HG03139 (cell line): Measurements from ENCODE around the gene WBP2.
"Not testable (repeated sequence)": the region's sequence is repeated elsewhere in the genome, so short reads cannot be mapped to it uniquely, and the experiment has no call there.

Experiments
- ATAC-seq: cut with Tn5 transposase; IDR thresholded peaks from one replicate; pipeline ENCODE4 v1.9.1; 2021; ENCODE audit not compliant: unreplicated experiment

WBP2 gene

GRCh38 chr17:75814900-75815373 is 40.2 kb downstream of the WBP2 start:
- ATAC-seq, result no peak

GRCh38 chr17:75814021-75814395 is 41.1 kb downstream of the WBP2 start:
- no peak for ATAC-seq

GRCh38 chr17:75813081-75814020 is 41.8 kb downstream of the WBP2 start:
- no peak for ATAC-seq

GRCh38 chr17:75812096-75813013 is 42.8 kb downstream of the WBP2 start:
- no peak for ATAC-seq

GRCh38 chr17:75811174-75811573 is 44.0 kb downstream of the WBP2 start:
- ATAC-seq, result no peak

GRCh38 chr17:75810756-75811155 is 44.4 kb downstream of the WBP2 start:
- not testable (repeated sequence) for ATAC-seq

- ATAC-seq, result no peak
Observed at GRCh38 chr17:75810216-75810615, 44.9 kb downstream of the WBP2 start.

- ATAC-seq, result no peak
Observed at GRCh38 chr17:75809631-75810111, 45.5 kb downstream of the WBP2 start.

- ATAC-seq, result no peak
Observed at GRCh38 chr17:75808905-75809621, 46.1 kb downstream of the WBP2 start.

GRCh38 chr17:75808549-75808904 is 46.6 kb downstream of the WBP2 start:
- no peak for ATAC-seq

GRCh38 chr17:75807861-75808260 is 47.3 kb downstream of the WBP2 start:
- ATAC-seq, result no peak

- ATAC-seq, result no peak
Observed at GRCh38 chr17:75806822-75807500, 48.2 kb downstream of the WBP2 start.

GRCh38 chr17:75803883-75804282 is 51.3 kb downstream of the WBP2 start:
- no peak for ATAC-seq

- ATAC-seq, result no peak
Observed at GRCh38 chr17:75799402-75799801, 55.7 kb downstream of the WBP2 start.

- ATAC-seq, result no peak
Observed at GRCh38 chr17:75795820-75796607, 59.1 kb downstream of the WBP2 start.
